ENCODE results near the gene FREM1.

GRCh38 chr9:14936491-14936890 lies 26.3 kb upstream of the FREM1 start:
- no peak for TF ChIP-seq CTCF (conservative IDR thresholded peaks at IDR 0.05; ENCODE audit: low read length)
- no peak for TF ChIP-seq EZH2phosphoT487 (IDR thresholded peaks at IDR 0.05; ENCODE audit: borderline replicate concordance, low read depth, low read length)

Measured in OCI-LY7 (cell line).